COLO668 (cell line): ENCODE measurements around the gene CFAP74.

Experiments
- DNase-seq: peaks from one replicate; lab custom pipeline; 2025; ENCODE audit not compliant: unreplicated experiment; lab: John Stamatoyannopoulos, UW

CFAP74 gene

DNA sequence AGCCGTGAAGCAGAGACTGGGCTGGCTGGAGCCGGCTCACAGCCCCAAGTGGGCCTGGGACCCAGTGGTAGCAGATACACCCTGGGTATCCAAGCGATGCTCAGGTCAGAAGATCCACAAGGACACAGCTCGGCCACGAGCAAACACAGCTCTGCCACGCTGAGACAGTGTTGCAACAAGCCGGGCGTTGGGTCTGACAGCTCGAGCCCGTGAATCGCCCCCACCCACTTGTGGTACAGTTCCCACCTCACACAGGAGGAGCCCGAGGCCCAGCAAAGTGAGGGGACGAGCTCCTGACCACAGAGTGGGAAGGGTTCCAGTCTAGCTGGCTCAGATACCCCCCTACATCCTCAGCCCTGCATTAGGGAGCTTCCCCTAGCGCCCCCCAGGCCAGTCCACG is 37.7 kb upstream of the CFAP74 start:
- no peak for DNase-seq

DNA sequence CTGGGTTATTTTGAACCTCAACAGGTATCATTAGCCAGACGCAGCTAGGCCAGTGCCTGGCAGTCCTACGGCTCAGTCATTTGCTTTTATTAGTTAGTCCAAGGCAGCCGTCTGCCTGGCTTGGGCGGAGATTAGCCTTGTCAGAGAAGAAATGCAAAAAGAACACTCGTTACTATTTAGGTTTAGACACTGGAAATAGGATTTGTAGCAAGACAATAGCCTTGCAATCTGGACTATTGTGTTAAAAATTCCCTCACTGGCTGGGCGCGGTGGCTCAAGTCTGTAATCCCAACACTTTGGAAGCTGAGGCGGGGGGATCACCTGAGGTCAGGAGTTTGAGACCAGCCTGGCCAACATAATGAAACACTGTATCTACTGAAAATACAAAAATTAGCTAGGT is 35.7 kb upstream of the CFAP74 start:
- no peak for DNase-seq

DNA sequence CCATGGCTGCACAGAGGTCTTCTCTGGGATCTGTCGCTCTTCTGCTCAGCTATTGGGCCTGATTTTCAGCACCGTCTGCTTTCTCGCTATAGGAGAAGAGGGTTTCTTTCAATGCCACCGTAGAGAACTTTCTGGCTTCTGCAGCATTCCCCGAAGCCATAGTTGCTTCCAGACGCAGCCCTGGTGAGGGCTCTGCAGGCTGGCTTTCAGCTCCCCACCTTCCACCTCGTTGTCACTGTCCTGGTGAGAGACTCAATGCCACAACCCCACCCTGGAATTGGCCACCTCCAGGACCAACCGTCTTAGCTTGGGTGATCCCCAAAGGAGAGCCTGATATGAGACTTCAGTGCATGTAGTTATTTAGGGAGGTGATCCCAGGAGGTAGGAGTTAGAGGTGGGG is 34.6 kb upstream of the CFAP74 start:
- no peak for DNase-seq

DNA sequence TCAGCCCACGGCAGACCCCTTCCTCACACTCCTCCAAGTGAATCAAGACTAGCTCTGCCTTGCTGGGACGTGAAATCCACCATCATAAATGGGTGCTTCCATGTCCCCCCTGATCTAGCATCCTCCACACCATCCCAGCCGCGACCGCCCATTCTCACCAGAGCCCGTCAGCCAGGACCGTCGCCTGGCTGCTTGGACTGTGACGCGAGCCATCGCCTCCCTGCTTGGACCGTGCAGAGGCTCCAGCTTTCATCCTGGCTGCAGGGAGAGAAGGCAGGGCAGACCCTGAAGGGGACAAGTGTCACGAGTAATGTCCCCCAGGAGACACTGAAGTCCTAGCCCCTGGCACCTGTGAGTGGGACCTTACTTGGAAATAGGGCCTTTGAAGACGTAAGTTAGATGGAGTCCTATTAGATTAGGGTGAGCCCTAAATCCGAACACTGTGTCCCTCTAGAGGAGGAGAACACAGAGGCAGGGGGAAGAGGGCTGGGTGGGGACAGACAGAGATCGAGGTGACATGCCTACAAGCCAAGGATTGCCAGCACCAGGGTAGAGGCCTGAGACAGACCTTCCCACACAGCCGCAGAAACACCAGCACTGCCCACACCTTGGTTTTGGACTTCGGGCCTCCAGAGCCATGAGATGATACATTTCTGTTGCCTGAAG is 33.9 kb upstream of the CFAP74 start:
- DNase-seq = no peak

DNA sequence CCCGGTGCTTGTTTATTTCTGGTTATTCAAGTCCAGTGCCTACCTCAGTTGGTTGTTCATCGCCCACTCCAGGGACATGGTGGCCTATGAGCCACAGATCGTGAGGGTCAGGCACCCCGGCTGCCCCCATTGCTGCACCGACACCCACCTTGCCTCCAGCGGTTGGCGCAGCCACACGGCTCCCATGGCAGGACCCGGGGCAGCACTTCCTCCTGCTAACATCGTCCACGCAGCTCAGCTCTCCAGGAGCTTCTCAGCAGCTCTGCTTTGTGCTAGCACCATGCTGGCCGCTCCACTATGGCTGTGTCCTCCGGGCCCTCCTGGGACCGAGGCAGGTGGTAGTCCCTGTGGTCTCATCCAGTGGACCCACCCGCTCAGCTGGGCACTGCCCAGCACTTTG is 32.7 kb upstream of the CFAP74 start:
- DNase-seq = no peak

DNA sequence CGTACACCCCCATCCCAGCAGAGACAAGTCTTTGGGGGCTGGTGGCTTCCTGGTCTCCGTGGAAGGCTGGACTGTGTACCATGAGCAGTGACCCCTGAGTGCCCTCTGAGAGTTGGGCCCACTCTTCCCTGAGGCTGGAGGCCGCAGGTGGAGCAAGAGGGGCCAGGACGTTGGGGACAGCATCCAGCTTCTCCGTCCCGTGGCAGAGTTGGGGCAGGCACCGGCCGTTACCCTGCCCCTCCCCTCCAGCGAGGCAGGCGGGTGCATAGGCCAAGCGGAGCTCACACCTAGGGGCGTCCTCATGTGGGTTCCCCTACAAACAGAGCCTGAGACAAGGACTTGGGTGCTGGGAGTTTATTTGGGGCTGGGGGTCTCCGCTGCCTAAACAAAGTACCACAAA is 29.6 kb upstream of the CFAP74 start:
- DNase-seq = no peak

DNA sequence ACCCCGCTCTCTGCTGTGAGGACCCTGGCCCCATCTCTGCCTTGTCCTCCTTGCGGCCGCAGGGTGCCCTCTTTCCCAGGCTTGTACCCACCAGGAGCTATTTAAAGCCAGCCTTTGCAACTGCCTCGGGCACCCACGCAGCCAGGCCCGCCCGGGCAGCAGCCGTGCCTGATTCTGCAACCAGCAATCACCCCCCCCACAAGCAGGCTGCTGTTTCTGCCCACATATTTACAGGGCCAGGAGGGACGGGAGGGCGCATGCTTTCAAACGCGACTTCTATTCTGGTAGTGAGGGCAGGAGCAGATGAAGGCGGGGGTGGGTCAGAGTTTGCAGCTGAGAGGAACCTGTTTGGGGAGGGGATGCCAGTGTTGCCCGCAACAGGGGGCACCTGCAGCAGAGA is 29.2 kb upstream of the CFAP74 start:
- no peak for DNase-seq

DNA sequence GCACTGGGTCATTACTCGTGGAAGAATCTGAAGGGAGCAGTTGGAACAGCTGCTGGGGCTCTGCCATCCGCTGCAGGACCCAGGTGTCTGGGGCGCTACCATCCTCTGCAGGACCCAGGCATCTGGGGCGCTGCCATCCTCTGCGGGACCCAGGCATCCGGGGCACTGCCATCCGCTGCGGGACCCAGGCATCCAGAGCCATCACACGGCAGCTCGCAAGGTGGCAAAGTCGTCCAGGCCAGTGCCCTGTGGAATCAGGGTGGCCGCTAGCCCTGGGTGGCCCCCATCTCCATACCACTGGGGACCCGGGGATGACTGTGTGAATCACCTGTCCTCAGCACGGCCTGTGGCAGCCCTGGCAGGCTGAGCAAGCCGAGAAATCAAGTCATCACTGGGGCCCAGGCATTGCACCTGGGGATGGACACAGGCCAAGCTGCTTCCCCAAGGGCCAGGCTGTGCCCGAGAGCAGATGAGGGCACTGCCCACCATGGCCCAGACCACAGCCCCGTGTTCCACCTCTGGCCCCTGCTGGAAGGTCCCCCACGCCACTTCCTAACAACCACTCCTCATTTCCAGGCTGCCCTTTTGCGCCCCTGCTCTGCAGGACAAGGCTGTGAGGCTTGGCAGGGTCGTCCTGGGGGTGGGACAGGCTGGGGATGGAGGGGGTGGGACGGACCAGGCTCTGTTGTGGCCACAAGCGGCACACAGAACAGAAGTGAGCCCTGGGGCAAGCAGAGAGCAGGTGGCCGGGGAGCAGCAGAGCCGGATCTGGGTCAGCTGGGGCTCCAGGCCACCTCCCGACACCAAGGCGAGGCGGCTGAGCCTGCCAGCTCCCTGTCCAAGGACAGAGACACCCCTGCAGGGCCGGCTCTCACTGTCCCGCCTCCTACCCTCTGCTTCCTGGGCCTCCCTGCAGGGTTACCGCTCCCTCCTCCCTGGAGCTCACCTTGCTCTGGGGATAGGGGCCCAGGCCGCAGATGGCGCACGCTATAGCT is 28.3 kb upstream of the CFAP74 start:
- no peak for DNase-seq

DNA sequence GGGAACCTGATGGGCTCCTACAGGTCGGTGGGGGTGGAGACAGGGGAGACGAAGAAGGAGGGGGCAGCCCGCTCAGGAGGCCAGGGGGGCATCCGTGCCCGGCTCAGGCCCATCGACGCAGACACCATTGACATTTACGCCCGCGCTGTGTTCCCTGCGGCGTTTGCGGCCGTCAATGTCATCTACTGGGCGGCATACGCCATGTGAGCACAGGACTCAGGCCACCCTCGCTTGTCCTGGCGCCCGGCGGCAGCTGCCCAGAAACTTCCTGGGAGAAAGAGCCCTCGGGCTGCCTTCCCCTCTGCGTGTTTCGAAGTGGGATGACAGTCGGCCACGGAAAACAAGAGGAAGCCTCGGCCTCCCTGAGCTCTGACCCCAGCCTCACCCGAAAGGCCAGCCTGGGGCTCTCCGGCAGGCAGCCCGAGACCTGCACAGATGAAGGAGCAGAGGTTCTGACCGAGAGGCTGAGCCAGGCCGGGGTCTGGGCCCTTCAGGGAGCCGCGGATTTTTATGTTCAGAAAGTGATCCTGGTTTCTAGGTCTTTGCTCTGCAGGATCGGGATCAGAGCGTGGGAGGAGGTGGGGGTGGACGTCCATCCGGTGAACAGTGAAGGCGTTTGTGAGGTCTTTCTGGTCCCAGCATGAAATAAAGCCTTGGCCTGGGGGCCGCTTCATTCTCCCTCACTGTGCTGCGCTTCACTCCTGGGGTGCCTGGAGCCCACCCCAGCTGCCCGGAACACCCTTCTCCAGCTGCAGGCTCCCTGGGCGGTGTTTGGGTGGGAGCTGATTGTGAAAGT is 26.7 kb upstream of the CFAP74 start:
- DNase-seq = no peak

DNA sequence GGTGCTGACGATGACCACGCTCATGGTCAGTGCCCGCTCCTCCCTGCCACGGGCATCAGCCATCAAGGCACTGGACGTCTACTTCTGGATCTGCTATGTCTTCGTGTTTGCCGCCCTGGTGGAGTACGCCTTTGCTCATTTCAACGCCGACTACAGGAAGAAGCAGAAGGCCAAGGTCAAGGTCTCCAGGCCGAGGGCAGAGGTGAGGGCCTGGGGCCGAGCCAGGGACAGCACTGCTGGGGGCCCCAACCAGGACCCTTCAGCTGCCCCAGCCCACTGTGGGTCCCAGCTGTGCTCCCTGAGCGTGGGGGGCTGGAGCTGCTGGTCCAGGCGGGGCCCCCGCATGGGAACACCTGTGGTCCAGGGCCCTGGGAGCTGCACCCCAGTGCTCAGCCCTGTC is 26.0 kb upstream of the CFAP74 start:
- DNase-seq = no peak

DNA sequence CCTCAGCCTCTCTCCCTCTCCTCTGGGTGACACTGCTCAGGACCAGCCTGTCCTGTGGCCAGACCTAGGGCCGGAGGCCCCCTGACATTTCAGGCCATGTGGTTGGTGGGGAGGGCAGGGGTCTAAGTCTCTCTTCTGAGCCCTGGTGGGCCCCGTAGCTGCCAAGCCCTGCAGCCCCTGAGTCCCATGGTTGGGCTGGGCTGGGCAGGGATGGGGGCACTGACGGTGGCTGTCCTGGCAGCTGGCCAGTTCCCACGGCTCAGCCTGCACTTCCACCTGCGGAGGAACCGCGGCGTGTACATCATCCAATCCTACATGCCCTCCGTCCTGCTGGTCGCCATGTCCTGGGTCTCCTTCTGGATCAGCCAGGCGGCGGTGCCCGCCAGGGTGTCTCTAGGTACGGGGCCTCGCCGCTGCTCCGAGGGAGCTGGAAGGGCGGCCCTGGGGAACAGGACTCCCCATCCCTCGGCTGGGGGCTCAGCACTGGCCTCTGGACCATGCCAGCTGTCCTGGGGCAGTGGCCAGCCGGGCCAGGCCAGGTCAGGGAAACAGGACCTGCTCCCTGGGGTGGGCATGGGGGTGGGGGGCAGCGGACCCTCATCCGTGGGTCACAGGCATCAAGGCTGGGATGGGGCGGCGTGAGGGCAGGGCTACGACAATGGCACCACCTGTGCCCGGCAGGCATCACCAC is 25.4 kb upstream of the CFAP74 start:
- DNase-seq = no peak

DNA sequence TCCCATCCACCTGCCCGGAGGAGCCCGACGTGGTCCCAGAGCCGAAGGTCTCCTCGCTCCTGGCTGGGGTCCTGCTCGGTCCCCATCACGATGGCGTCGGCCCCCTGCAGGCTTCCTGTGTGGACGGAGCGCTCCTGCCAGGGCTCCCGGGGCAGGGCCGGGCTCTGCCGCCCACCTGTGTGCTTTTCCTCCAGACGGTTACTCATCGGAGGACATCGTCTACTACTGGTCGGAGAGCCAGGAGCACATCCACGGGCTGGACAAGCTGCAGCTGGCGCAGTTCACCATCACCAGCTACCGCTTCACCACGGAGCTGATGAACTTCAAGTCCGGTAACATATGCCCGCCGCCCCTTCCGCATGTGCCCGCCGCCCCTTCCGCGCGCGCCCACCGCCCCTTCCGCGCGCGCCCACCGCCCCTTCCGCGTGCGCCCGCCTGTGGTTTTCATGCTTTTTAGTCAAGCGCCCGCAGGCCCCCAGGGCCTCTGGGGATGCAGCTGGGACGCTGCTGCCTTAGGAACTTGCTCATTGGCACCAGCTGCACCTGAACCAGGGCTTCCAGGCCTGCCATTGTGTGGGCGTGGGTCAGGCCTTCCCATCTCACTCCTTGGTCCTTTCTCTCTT is 24.5 kb upstream of the CFAP74 start:
- no peak for DNase-seq

DNA sequence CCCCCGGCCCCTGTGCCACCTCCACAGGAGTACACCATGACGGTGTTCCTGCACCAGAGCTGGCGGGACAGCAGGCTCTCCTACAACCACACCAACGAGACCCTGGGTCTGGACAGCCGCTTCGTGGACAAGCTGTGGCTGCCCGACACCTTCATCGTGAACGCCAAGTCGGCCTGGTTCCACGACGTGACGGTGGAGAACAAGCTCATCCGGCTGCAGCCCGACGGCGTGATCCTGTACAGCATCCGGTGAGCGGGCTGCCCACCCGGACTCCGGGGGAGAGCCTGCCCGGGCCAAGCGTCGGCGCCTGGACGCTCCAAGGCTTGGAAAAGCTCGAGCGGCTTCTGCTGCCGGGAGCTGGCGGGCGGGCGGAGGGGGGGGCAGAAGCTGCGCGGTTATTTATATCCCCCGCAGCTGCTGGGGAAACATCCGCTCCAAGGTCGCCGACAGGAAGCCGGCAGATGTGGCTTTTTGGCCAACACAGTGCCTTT is 21.9 kb upstream of the CFAP74 start:
- no peak for DNase-seq

DNA sequence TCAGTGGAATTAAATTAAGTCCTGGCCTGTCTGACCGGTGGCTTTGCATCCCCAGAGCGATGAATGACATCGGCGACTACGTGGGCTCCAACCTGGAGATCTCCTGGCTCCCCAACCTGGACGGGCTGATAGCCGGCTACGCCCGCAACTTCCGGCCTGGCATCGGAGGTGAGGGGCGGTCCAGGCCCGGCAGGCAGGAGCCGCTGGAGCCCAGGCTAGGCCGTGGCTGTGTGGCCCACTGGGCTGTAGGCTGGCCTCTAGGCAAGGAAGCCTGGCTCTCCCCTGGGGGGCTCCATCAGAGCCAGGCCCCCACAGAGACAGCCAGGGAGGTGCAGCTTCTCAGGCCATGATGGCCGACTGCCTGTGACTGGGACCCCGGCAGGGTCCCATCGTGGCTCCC is 21.3 kb upstream of the CFAP74 start:
- no peak for DNase-seq

DNA sequence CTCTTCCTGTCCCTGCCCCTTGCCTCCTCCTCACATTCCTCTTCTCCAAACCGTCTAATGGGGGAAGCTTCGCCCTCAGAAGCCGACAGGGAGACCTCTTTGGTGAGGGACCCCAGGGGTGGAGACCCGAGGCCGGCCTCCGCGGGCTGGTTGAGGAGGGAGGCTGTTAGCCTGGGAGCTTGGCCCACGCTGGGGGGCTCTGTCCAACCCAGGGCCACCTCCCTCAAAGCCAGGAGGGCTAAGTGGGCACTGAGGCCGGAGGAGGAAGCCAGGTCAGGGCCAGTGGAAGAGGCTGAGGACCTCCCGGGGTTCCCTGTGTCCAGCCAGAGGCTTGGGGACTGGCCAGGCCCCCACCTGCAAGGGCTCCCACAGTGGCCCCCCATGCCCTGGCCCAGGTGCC is 20.9 kb upstream of the CFAP74 start:
- DNase-seq = no peak

DNA sequence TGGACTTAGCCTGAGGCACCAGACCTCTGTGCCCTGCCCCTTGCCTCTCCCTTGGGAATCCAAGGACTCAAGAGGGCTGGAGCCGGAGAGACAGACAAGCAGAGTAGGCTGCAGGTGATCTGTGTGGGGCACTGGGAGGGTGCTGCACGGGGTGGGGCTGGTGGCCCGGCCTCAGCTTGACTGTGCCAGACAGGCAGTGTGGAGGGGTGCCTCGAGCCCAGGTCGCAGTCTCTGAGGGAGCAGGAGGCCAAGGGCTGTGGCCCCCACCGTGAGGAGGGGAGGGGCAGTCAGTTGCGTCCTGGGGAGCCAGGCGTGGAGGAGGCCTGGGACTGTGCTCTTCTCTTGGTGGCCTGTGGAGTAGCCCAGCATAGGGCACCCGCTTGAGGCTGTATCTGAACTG is 19.6 kb upstream of the CFAP74 start:
- DNase-seq = no peak

DNA sequence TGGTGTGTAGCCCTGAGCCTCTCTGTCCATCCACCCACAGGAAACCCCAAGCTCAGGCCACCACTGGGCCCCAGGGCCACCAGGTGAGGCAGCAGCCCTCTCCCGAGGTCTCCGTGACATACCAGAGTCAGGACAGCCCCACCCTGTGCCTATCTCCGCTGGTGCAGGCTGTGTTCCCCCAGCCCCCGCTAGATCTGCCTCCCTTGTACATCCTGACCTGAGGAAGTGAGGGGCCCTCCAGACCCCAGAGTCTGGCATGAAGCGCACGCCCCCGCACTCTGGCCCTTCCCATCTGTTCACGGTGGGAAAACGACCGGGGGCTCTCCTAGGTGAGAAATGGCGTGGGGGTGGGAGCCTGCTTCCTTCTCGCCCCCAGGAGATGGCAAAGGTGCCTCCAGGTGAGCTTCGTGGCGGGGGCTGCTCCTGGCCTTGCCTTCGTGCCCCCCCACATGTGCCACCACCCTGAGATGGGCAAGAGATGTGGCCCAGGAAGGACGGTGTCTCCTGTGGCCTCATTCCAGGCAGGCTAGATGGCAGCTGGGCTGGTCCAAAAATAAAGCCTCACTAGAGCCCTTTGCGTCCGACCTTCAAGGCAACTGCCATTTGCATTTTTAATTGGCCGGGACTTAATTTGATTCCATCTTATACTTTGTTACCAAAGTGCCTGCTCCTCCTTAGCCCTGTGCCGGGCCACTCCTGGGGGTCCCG is 18.6 kb upstream of the CFAP74 start:
- no peak for DNase-seq

DNA sequence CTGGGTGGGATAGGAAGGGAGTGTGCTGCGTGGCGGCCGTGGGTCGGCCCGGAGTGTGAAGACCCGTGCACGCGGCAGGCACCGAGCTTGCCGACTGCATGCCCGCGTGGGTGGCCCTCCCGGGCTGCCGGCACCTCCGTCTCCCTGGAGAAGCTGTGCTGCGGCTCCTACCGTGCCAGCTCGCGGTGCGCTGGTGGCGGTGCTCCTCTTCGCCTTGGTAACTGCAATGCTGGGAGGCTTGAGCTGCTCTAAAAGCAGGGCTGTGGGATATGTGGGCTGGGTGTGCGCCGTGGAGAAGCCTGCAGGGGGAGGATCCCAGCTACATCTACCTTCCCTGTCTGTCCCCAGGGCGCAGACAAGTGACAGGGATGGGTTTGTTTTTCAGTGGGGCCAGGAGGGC is 18.0 kb upstream of the CFAP74 start:
- DNase-seq = no peak

DNA sequence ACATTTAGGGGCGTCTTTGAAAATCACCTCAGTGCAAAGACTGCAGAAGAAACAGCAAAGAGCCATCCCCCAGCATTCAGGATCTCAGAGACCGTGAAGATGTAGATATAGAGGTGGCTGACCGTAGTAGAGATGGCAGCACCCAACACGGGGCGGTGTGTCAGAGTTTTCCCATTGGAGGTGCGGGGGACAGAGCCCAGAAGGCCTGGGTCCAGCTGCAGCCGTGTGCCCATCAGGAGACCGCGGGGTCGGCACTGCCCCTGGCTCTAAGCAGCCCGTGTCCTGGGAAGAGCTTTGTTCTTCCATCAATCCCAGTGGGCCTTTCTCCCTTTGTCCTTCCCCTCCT is 16.7 kb upstream of the CFAP74 start:
- no peak for DNase-seq
